HCT116 (cell line): Measurements from ENCODE around the gene NGEF. TPM values are rescaled to one million over a fixed set of nuclear protein-coding genes. Genes with fewer than 3 reads are reported as not detected.

Source experiments
- ATAC-seq: fragments of 200-7000 bp; cut with Tn5 transposase; 2 replicates; pipeline ENCODE4 v1.9.1; 2020; ENCODE audit warnings: mild to moderate bottlenecking, moderate library complexity
- BruUV-seq: library from RNA; stranded (reverse); fragments of 400-500 nt; replicated peaks from 2 replicates; lab custom pipeline; 2021; lab: Mats Ljungman, UMichigan
- CTCF ChIA-PET: fragments of 300-600 bp; sonication (Branson Sonifier 250); formaldehyde crosslinking; loops from one replicate; lab custom pipeline; 2021; ENCODE audit warnings: antibody characterized with exemption; lab: Charles Lee
- POLR2A ChIA-PET: fragments of 300-600, 350-600 bp; sonication (Branson Sonifier 250); formaldehyde crosslinking; loops from one replicate; lab custom pipeline; 2021; ENCODE audit warnings: antibody characterized with exemption; lab: Charles Lee
- RAD21 ChIA-PET, 2 experiments: fragments of 300-600 bp; sonication (Branson Sonifier 250); formaldehyde crosslinking; loops; one replicate each; lab custom pipeline; 2023; ENCODE audit warnings: low total read pairs in 2 of 2; ENCODE audit not compliant: uncharacterized antibody in 2 of 2, unreplicated experiment in 2 of 2, low non-redundant PET in 1 of 2; lab: Charles Lee
- DNase-seq: peaks from one replicate; pipeline ENCODE4 v3.0.0-alpha.2; 2010; ENCODE audit warnings: low read depth, low spot score
- H2AFZ ChIP-seq: fragments of 200-600 bp; shearing (Covaris generic), sonication (generic); 2 replicates; pipeline ENCODE4 v1.6.1; 2017; ENCODE audit warnings: low read depth, mixed run types, mixed read lengths, antibody characterized with exemption, low read length; ENCODE audit not compliant: poor library complexity, severe bottlenecking
- H3K27ac ChIP-seq: 2 replicates; pipeline ENCODE4 v1.5.1; 2012; ENCODE audit warnings: low read depth, low read length
- H3K27me3 ChIP-seq: fragments of 200-600 bp; sonication (generic); 2 replicates; pipeline ENCODE4 v1.6.1; 2016; ENCODE audit warnings: mixed run types, low read length, mixed read lengths; ENCODE audit not compliant: insufficient read depth
- H3K36me3 ChIP-seq, 2 experiments: fragments of 200-500 bp in 1 of 2; fragments of 200-600 bp in 1 of 2; sonication (Bioruptor generic) in 1 of 2; sonication (generic) in 1 of 2; 2 replicates each; pipeline versions ENCODE4 v1.5.1 to v1.6.1; 2014 to 2016; ENCODE audit warnings: low read length in 2 of 2, inconsistent platforms in 1 of 2, mixed read lengths in 1 of 2, mixed run types in 1 of 2; ENCODE audit not compliant: insufficient read depth in 2 of 2, control insufficient read depth in 1 of 2
- H3K4me1 ChIP-seq, 2 experiments: fragments of 200-600 bp in 1 of 2; sonication (generic) in 1 of 2; 2 replicates each; pipeline versions ENCODE4 v1.5.1 to v1.6.1; 2012 to 2017; ENCODE audit warnings: low read length in 2 of 2, inconsistent platforms in 1 of 2, mild to moderate bottlenecking in 1 of 2, mixed read lengths in 1 of 2, mixed run types in 1 of 2, moderate library complexity in 1 of 2; ENCODE audit not compliant: insufficient read depth in 2 of 2, control insufficient read depth in 1 of 2
- H3K4me2 ChIP-seq: fragments of 200-600 bp; sonication (generic); 2 replicates; pipeline ENCODE4 v1.6.1; 2017; ENCODE audit warnings: mixed run types, low read length, mixed read lengths
- H3K4me3 ChIP-seq, 2 experiments: fragments of 200-600 bp in 1 of 2; sonication (generic) in 1 of 2; replicated peaks in 1 of 2; 2 replicates each; pipeline ENCODE4 v1.5.1; 2011 to 2016; ENCODE audit warnings: low read length in 2 of 2, control low read depth in 1 of 2, low read depth in 1 of 2, mild to moderate bottlenecking in 1 of 2, mixed read lengths in 1 of 2, mixed run types in 1 of 2
- H3K79me2 ChIP-seq: fragments of 200-600 bp; sonication (generic); 2 replicates; pipeline ENCODE4 v1.6.1; 2017; ENCODE audit warnings: mild to moderate bottlenecking, mixed run types, low read length, moderate library complexity, mixed read lengths; ENCODE audit not compliant: insufficient read depth
- H3K9ac ChIP-seq: fragments of 200-600 bp; sonication (generic); 2 replicates; pipeline ENCODE4 v1.6.1; 2016; ENCODE audit warnings: low read length, mixed read lengths
- H3K9me2 ChIP-seq: fragments of 200-600 bp; sonication (generic), shearing (Covaris generic); 2 replicates; pipeline ENCODE4 v1.6.1; 2017; ENCODE audit warnings: mixed run types, mild to moderate bottlenecking, moderate library complexity; ENCODE audit not compliant: insufficient read depth
- H3K9me3 ChIP-seq, 2 experiments: fragments of 200-500 bp in 1 of 2; fragments of 200-600 bp in 1 of 2; sonication (Bioruptor generic) in 1 of 2; sonication (generic) in 1 of 2; 2 replicates each; pipeline ENCODE4 v1.6.1; 2014 to 2017; ENCODE audit warnings: low read length in 2 of 2, mixed read lengths in 2 of 2, inconsistent platforms in 1 of 2, low read depth in 1 of 2, mild to moderate bottlenecking in 1 of 2, mixed run types in 1 of 2, moderate library complexity in 1 of 2; ENCODE audit not compliant: control insufficient read depth in 1 of 2, insufficient read depth in 1 of 2
- H4K20me1 ChIP-seq: fragments of 200-600 bp; sonication (generic), shearing (Covaris generic); 2 replicates; pipeline ENCODE4 v1.6.1; 2017; ENCODE audit warnings: mixed run types, mild to moderate bottlenecking, moderate library complexity; ENCODE audit not compliant: insufficient read depth
- EZH2 ChIP-seq: fragments of 200-600 bp; sonication (generic); IDR thresholded peaks from 2 replicates; pipeline ENCODE4 v1.6.1; 2017; ENCODE audit warnings: antibody characterized with exemption, mixed run types
- EZH2phosphoT487 ChIP-seq: fragments of 200-600 bp; IDR thresholded peaks from 2 replicates; pipeline ENCODE4 v1.6.1; 2018; ENCODE audit warnings: antibody characterized with exemption, borderline replicate concordance
- JUND ChIP-seq: IDR thresholded peaks from 2 replicates; pipeline ENCODE4 v1.6.1; 2012
- POLR2A ChIP-seq: IDR thresholded peaks from 2 replicates; pipeline ENCODE4 v1.7.0; 2011; ENCODE audit warnings: borderline replicate concordance; ENCODE audit not compliant: insufficient read depth, insufficient read length; ENCODE audit errors: extremely low read depth
- RAD21 ChIP-seq: IDR thresholded peaks from 2 replicates; pipeline ENCODE4 v1.6.1; 2012; ENCODE audit warnings: low read depth, mild to moderate bottlenecking
- SIN3A ChIP-seq: IDR thresholded peaks from 2 replicates; pipeline ENCODE4 v1.6.1; 2012; ENCODE audit warnings: low read depth
- SP1 ChIP-seq: IDR thresholded peaks from 2 replicates; pipeline ENCODE4 v1.6.1; 2012; ENCODE audit warnings: low read depth
- SRF ChIP-seq: IDR thresholded peaks from 2 replicates; pipeline ENCODE4 v1.6.1; 2012; ENCODE audit warnings: low read depth
- TCF7L2 ChIP-seq: IDR thresholded peaks from 2 replicates; pipeline ENCODE4 v1.7.0; 2011; ENCODE audit warnings: borderline replicate concordance, inconsistent platforms; ENCODE audit not compliant: insufficient read depth, insufficient read length; ENCODE audit errors: extremely low read depth
- ZNF274 ChIP-seq: fragments of 200-500 bp; sonication (Bioruptor generic); IDR thresholded peaks from 2 replicates; pipeline ENCODE4 v1.6.1; 2014; ENCODE audit warnings: mild to moderate bottlenecking, low read depth, low read length, inconsistent platforms
- intact Hi-C: fragments of 100-400 bp; cut with micrococcal nuclease; formaldehyde crosslinking; loops from 2 replicates; pipeline ENCODE4 v1.10.0; 2022
- total RNA-seq: library from RNA; stranded (reverse); gene quantifications from one replicate; pipeline ENCODE4 v1.2.1, GENCODE V29; 2021; ENCODE audit not compliant: unreplicated experiment
- TF ChIP-seq, protein P1 (sequence below), 3 experiments: fragments of 200-600 bp in 1 of 3; sonication (generic) in 1 of 3; IDR thresholded peaks in 2 of 3; conservative IDR thresholded peaks in 1 of 3; 2 replicates each; pipeline ENCODE4 v1.5.1; 2012 to 2017; ENCODE audit warnings: low read depth in 2 of 3, low read length in 2 of 3, antibody characterized with exemption in 1 of 3, borderline replicate concordance in 1 of 3, control low read depth in 1 of 3, mild to moderate bottlenecking in 1 of 3, mixed read lengths in 1 of 3, mixed run types in 1 of 3, moderate library complexity in 1 of 3; ENCODE audit not compliant: insufficient read depth in 1 of 3
- TF ChIP-seq, protein P2 (sequence below): IDR thresholded peaks from 2 replicates; pipeline ENCODE4 v1.6.1; 2012

The NGEF gene
- total RNA-seq, 1 experiment from 2014 or later = 12.6 TPM

DNA sequence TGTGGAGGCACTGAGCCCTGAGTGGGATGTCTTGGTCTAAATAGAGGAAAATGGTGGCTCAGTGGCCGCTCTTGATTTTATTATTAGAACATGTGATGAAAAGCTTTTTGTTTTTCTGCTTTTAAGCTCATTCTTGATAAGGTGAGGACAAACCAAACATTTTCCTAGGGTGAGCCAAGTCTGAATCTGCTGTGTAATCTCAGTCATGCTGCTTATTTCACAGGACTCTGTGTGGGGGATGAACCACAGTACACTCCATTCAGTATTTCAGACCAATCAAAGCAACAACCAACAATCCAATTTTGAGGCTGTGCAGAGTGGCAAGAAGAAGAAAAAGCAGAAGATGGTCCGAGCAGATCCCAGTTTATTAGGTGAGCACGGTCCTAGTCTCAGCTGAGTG is 163.0 kb downstream of the NGEF start (continued):
- TF ChIP-seq EZH2 (no peak), JUND (no peak), SRF (no peak)

DNA sequence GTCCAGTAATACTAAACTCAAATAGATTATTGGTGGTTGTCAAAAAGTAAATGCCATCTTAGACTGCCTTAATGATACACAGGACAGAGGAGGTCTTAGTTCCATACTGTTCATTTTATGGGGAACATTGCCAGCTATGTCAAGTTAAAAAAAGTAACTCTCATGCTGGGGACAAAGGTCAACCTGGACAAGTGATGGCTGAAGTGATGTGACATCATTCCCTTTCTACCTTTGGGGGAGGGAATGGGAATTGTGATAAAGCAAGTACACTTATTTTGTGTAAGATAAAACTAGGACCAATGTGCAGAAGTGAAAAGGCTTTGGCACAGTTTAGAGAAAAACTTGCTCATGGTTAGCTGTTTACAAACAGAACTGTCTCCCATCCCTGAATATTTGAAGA is 167.0 kb downstream of the NGEF start:
- no peak overlapping the region for H2AFZ ChIP-seq
- no peaks in the 10 kb centered on the region for H3K9me3 ChIP-seq
- no peaks in the 10 kb centered on the region for H3K9me2 ChIP-seq
- H3K9ac ChIP-seq = no peak overlapping the region
- ChIA-PET CTCF (no interaction called here), RAD21 (no interaction called here), POLR2A (no interaction called here)
- H3K27me3 ChIP-seq = no peaks in the 10 kb centered on the region
- intact Hi-C loops = no loop called here
- no peak overlapping the region for H3K4me3 ChIP-seq
- H3K36me3 ChIP-seq = peaks cover 32 to 37% of the 10 kb centered on the region in 2 experiments
- no peaks in the 10 kb centered on the region for H4K20me1 ChIP-seq
- no peak for DNase-seq
- H3K27ac ChIP-seq = no peak overlapping the region
- ATAC-seq = no peak
- BruUV-seq = no TSS peak
- peaks cover 0 to 4% of the 10 kb centered on the region in 2 experiments; a peak in 1 of 4 replicates for H3K4me1 ChIP-seq
- no peaks in the 10 kb centered on the region for H3K79me2 ChIP-seq
- H3K4me2 ChIP-seq = no peak overlapping the region
- TF ChIP-seq EZH2phosphoT487 (no peak), ZNF274 (no peak), POLR2A (no peak), SIN3A (no peak), TCF7L2 (no peak), SP1 (no peak), RAD21 (no peak)
- TF ChIP-seq, protein P1, sequence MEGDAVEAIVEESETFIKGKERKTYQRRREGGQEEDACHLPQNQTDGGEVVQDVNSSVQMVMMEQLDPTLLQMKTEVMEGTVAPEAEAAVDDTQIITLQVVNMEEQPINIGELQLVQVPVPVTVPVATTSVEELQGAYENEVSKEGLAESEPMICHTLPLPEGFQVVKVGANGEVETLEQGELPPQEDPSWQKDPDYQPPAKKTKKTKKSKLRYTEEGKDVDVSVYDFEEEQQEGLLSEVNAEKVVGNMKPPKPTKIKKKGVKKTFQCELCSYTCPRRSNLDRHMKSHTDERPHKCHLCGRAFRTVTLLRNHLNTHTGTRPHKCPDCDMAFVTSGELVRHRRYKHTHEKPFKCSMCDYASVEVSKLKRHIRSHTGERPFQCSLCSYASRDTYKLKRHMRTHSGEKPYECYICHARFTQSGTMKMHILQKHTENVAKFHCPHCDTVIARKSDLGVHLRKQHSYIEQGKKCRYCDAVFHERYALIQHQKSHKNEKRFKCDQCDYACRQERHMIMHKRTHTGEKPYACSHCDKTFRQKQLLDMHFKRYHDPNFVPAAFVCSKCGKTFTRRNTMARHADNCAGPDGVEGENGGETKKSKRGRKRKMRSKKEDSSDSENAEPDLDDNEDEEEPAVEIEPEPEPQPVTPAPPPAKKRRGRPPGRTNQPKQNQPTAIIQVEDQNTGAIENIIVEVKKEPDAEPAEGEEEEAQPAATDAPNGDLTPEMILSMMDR (IDR thresholded peaks at IDR 0.05 in 2 of 3, conservative IDR thresholded peaks at IDR 0.05 in 1 of 3; ENCODE audit: borderline replicate concordance in 1 of 3, insufficient read depth in 1 of 3, low read depth in 2 of 3, low read length in 2 of 3) = no peak
- TF ChIP-seq, protein P2, sequence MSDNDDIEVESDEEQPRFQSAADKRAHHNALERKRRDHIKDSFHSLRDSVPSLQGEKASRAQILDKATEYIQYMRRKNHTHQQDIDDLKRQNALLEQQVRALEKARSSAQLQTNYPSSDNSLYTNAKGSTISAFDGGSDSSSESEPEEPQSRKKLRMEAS = no peak
